IMR-90 (cell line): Measurements from ENCODE around the gene CD55. TPM values are rescaled to one million over a fixed set of nuclear protein-coding genes. Genes with fewer than 3 reads are reported as not detected.

Experiments used
- ATAC-seq: fragments of 200-7000 bp; cut with Tn5 transposase; 2 replicates; pipeline ENCODE4 v1.9.1; 2020; ENCODE audit warnings: low read depth, mild to moderate bottlenecking, moderate library complexity
- BruUV-seq: library from RNA; stranded (reverse); fragments of 400-500 nt; replicated peaks from 2 replicates; lab custom pipeline; 2021; lab: Mats Ljungman, UMichigan
- CTCF ChIA-PET: fragments of 300-600 bp; formaldehyde crosslinking; extraction: SDS; loops from one replicate; lab custom pipeline; 2021; ENCODE audit warnings: antibody characterized with exemption; lab: Yijun Ruan, JAX
- POLR2A ChIA-PET: fragments of 300-600 bp; sonication (Branson Sonifier 250); formaldehyde crosslinking; loops from one replicate; lab custom pipeline; 2022; ENCODE audit warnings: antibody characterized with exemption; ENCODE audit not compliant: unreplicated experiment; lab: Charles Lee
- DNase-seq: peaks from one replicate; pipeline ENCODE4 v3.0.0; 2013
- H2AFZ ChIP-seq: replicated peaks from 2 replicates; pipeline ENCODE3; 2013; ENCODE audit warnings: low read length, mild to moderate bottlenecking; ENCODE audit not compliant: poor library complexity
- H2AK5ac ChIP-seq: 2 replicates; pipeline ENCODE4 v1.6.1; 2013; ENCODE audit warnings: low read depth, low read length, inconsistent platforms
- H2AK9ac ChIP-seq: replicated peaks from 2 replicates; pipeline ENCODE3; 2013; ENCODE audit warnings: mild to moderate bottlenecking, low read depth, low read length, moderate library complexity; ENCODE audit not compliant: poor library complexity
- H2BK120ac ChIP-seq: 2 replicates; pipeline ENCODE4 v1.6.1; 2013; ENCODE audit warnings: low read depth, low read length, inconsistent platforms
- H2BK15ac ChIP-seq: 3 replicates; pipeline ENCODE4 v1.6.1; 2013; ENCODE audit warnings: low read depth, low read length, inconsistent platforms
- H2BK20ac ChIP-seq: 2 replicates; pipeline ENCODE4 v1.6.1; 2013; ENCODE audit warnings: low read depth, mild to moderate bottlenecking, inconsistent platforms, low read length, moderate library complexity
- H2BK5ac ChIP-seq: 2 replicates; pipeline ENCODE4 v1.6.1; 2013; ENCODE audit warnings: mild to moderate bottlenecking, low read depth, low read length, inconsistent platforms; ENCODE audit not compliant: poor library complexity, severe bottlenecking
- H3K14ac ChIP-seq: replicated peaks from 2 replicates; pipeline ENCODE4 v1.6.1; 2013; ENCODE audit warnings: low read depth, low read length, inconsistent platforms
- H3K18ac ChIP-seq: 2 replicates; pipeline ENCODE4 v1.6.1; 2013; ENCODE audit warnings: low read depth, low read length, control low read depth
- H3K23ac ChIP-seq: 2 replicates; pipeline ENCODE4 v1.6.1; 2013; ENCODE audit warnings: low read depth, low read length, inconsistent platforms
- H3K27ac ChIP-seq: 2 replicates; pipeline ENCODE4 v1.5.1; 2013; ENCODE audit warnings: mild to moderate bottlenecking, control low read depth, low read length; ENCODE audit not compliant: insufficient read depth
- H3K27me3 ChIP-seq: 2 replicates; pipeline ENCODE4 v1.6.1; 2013; ENCODE audit warnings: low read length; ENCODE audit not compliant: control insufficient read depth, insufficient read depth
- H3K36me3 ChIP-seq: 2 replicates; pipeline ENCODE4 v1.6.1; 2013; ENCODE audit warnings: low read length, mixed read lengths; ENCODE audit not compliant: control insufficient read depth, insufficient read depth
- H3K4ac ChIP-seq: 2 replicates; pipeline ENCODE4 v1.6.1; 2013; ENCODE audit warnings: low read depth, low read length, inconsistent platforms
- H3K4me1 ChIP-seq: 2 replicates; pipeline ENCODE4 v1.6.1; 2013; ENCODE audit warnings: low read length, mixed read lengths; ENCODE audit not compliant: control insufficient read depth, insufficient read depth
- H3K4me2 ChIP-seq: 2 replicates; pipeline ENCODE4 v1.6.1; 2013; ENCODE audit warnings: low read depth, mild to moderate bottlenecking, control low read depth, low read length, moderate library complexity
- H3K4me3 ChIP-seq: 2 replicates; pipeline ENCODE4 v1.5.1; 2013; ENCODE audit warnings: low read depth, mild to moderate bottlenecking, control low read depth, low read length, moderate library complexity; ENCODE audit not compliant: insufficient read depth
- H3K56ac ChIP-seq: 2 replicates; pipeline ENCODE4 v1.6.1; 2013; ENCODE audit warnings: low read length, inconsistent platforms; ENCODE audit not compliant: insufficient read depth; ENCODE audit errors: extremely low read depth
- H3K79me1 ChIP-seq, 2 experiments: 2 replicates each; pipeline ENCODE4 v1.6.1; 2013; ENCODE audit warnings: low read length in 2 of 2, inconsistent platforms in 1 of 2, low read depth in 1 of 2
- H3K9ac ChIP-seq: 2 replicates; pipeline ENCODE4 v1.6.1; 2013; ENCODE audit warnings: low read depth, low read length, control low read depth
- H3K9me1 ChIP-seq: 2 replicates; pipeline ENCODE4 v1.6.1; 2013; ENCODE audit warnings: low read length, inconsistent platforms; ENCODE audit not compliant: insufficient read depth
- H3K9me3 ChIP-seq: 2 replicates; pipeline ENCODE4 v1.6.1; 2013; ENCODE audit warnings: low read length; ENCODE audit not compliant: control insufficient read depth, insufficient read depth
- H4K20me1 ChIP-seq: 2 replicates; pipeline ENCODE4 v1.6.1; 2013; ENCODE audit warnings: low read length, inconsistent platforms; ENCODE audit not compliant: insufficient read depth
- H4K5ac ChIP-seq: 2 replicates; pipeline ENCODE4 v1.6.1; 2013; ENCODE audit warnings: mild to moderate bottlenecking, low read depth, low read length, control low read depth
- H4K8ac ChIP-seq, 2 experiments: 2 replicates each; pipeline ENCODE4 v1.6.1; 2013; ENCODE audit warnings: low read depth in 2 of 2, low read length in 2 of 2, control low read depth in 1 of 2, inconsistent platforms in 1 of 2
- H4K91ac ChIP-seq: 2 replicates; pipeline ENCODE4 v1.6.1; 2013; ENCODE audit warnings: low read depth, low read length, inconsistent platforms; ENCODE audit not compliant: insufficient read depth
- BHLHE40 ChIP-seq: fragments of 150-350 bp; IDR thresholded peaks from 2 replicates; pipeline ENCODE4 v1.6.1; 2016; ENCODE audit warnings: mild to moderate bottlenecking, low read depth, low read length
- CEBPB ChIP-seq: IDR thresholded peaks from 2 replicates; pipeline ENCODE4 v1.6.1; 2012; ENCODE audit warnings: low read depth, low read length, improper control_type of control experiment
- CTCF ChIP-seq: conservative IDR thresholded peaks from 2 replicates; pipeline ENCODE4 v1.5.1; 2012; ENCODE audit warnings: mild to moderate bottlenecking, low read depth, low read length, improper control_type of control experiment
- ELK1 ChIP-seq: fragments of 150-350 bp; IDR thresholded peaks from 2 replicates; pipeline ENCODE4 v1.6.1; 2016; ENCODE audit warnings: low read depth, mild to moderate bottlenecking, low read length, moderate library complexity, borderline replicate concordance
- MAFK ChIP-seq: IDR thresholded peaks from 2 replicates; pipeline ENCODE4 v1.6.1; 2012; ENCODE audit warnings: low read depth, low read length, improper control_type of control experiment
- MAZ ChIP-seq: IDR thresholded peaks from 2 replicates; pipeline ENCODE4 v1.6.1; 2012; ENCODE audit warnings: low read depth, mild to moderate bottlenecking, low read length, improper control_type of control experiment, moderate library complexity, borderline replicate concordance
- MXI1 ChIP-seq: IDR thresholded peaks from 2 replicates; pipeline ENCODE4 v1.6.1; 2012; ENCODE audit warnings: low read depth, mild to moderate bottlenecking, low read length, moderate library complexity, borderline replicate concordance
- NFE2L2 ChIP-seq: fragments of 150-350 bp; IDR thresholded peaks from 2 replicates; pipeline ENCODE4 v1.6.1; 2016; ENCODE audit warnings: low read depth, mild to moderate bottlenecking, low read length
- POLR2A ChIP-seq: IDR thresholded peaks from 2 replicates; pipeline ENCODE4 v1.6.1; 2012; ENCODE audit warnings: mild to moderate bottlenecking, low read depth, low read length
- RAD21 ChIP-seq: IDR thresholded peaks from 2 replicates; pipeline ENCODE4 v1.6.1; 2012; ENCODE audit warnings: low read length, improper control_type of control experiment
- RCOR1 ChIP-seq: IDR thresholded peaks from 2 replicates; pipeline ENCODE4 v1.6.1; 2012; ENCODE audit warnings: mild to moderate bottlenecking, low read length, improper control_type of control experiment; ENCODE audit not compliant: insufficient replicate concordance
- RFX5 ChIP-seq: IDR thresholded peaks from 2 replicates; pipeline ENCODE4 v1.8.0; 2012; ENCODE audit warnings: low read depth, mild to moderate bottlenecking, low read length, moderate library complexity
- SMC3 ChIP-seq: fragments of 150-350 bp; IDR thresholded peaks from 2 replicates; pipeline ENCODE4 v1.6.1; 2016; ENCODE audit warnings: low read depth, mild to moderate bottlenecking, antibody characterized with exemption, low read length, moderate library complexity
- dilution Hi-C: fragments of 300-500 bp; cut with HindIII; formaldehyde crosslinking; loops from one replicate; pipeline ENCODE4 v1.14.3; 2018; ENCODE audit warnings: low sequenced_read_pairs; ENCODE audit not compliant: unreplicated experiment
- in situ Hi-C: fragments of 300-500 bp; cut with MboI; formaldehyde crosslinking; loops from 3 replicates; pipeline ENCODE4 v1.14.3; 2019; ENCODE audit warnings: low sequenced_read_pairs, inconsistent platforms, mixed read lengths
- intact Hi-C: fragments of 100-400 bp; cut with micrococcal nuclease; formaldehyde crosslinking; loops from 2 replicates; pipeline ENCODE4 v1.10.0; 2022
- polyA plus RNA-seq, 3 experiments: library from polyadenylated mRNA; depleted of rRNA; stranded (reverse); fragments of >200 nt; gene quantifications; 2 replicates each; pipeline ENCODE4 v1.2.3, GENCODE V29; 2012; ENCODE audit warnings: low replicate concordance in 1 of 3
- total RNA-seq: library from RNA; depleted of rRNA; stranded (reverse); fragments of >200 nt; gene quantifications from 2 replicates; pipeline ENCODE4 v1.2.3, GENCODE V29; 2012

Gene CD55
- total and polyA plus RNA-seq, 2 of the 4 experiments (the other 2 are of a cell fraction) = 6.6 to 11.5 TPM

- Histone ChIP-seq H2BK5ac (no peak overlapping the region), H3K56ac (no peak overlapping the region), H2AK5ac (no peak overlapping the region), H2AFZ (no peak overlapping the region), H2AK9ac (no peak overlapping the region), H3K4me1 (no peaks in the 10 kb centered on the region), H4K5ac (no peak overlapping the region), H3K14ac (no peak overlapping the region), H4K8ac (no peak overlapping the region), H3K9me1 (no peaks in the 10 kb centered on the region), H3K36me3 (no peaks in the 10 kb centered on the region), H3K27me3 (no peaks in the 10 kb centered on the region), H2BK120ac (no peak overlapping the region), H3K4ac (no peak overlapping the region), H3K18ac (no peak overlapping the region), H4K20me1 (no peaks in the 10 kb centered on the region), H2BK20ac (no peak overlapping the region), H3K23ac (no peak overlapping the region), H2BK15ac (no peak overlapping the region), H4K91ac (no peak overlapping the region), H3K9me3 (no peaks in the 10 kb centered on the region), H3K27ac (no peak overlapping the region), H3K4me2 (no peak overlapping the region), H3K79me1 (no peaks in the 10 kb centered on the region; a peak in 1 of 4 replicates), H3K4me3 (no peak overlapping the region), H3K9ac (no peak overlapping the region)
- DNase-seq = no peak
- in situ Hi-C loops (no loop called here), intact Hi-C loops (no loop called here), dilution Hi-C loops (no loop called here)
- no TSS peak for BruUV-seq
- CTCF ChIA-PET = interaction anchor here (1.1 kb wide), 1 partner anchor 17 kb away, joined by 3 read pairs; no protein-coding TSS in a partner anchor
- POLR2A ChIA-PET = no interaction called here
- TF ChIP-seq POLR2A (no peak), RFX5 (no peak), BHLHE40 (no peak), RCOR1 (no peak), MXI1 (no peak), CTCF (no peak), MAFK (no peak), SMC3 (no peak), CEBPB (no peak), NFE2L2 (no peak), ELK1 (no peak), RAD21 (no peak), MAZ (no peak)
- no peak for ATAC-seq
These were observed 31.1 kb downstream of the CD55 start for GRCh38 chr1:207352554-207352953.
